Measurements from ENCODE around the gene AURKA.
A peak's percentile ranks its signal among the peaks of the same experiment; 100 is the strongest.
"Not testable (repeated sequence)": the region's sequence is repeated elsewhere in the genome, so short reads cannot be mapped to it uniquely, and the experiment has no call there.

AURKA gene

GRCh38 chr20:56358070-56358469 lies 33.9 kb downstream of the AURKA start:
- no peak for DNase-seq

GRCh38 chr20:56353356-56353755 lies 38.7 kb downstream of the AURKA start:
- DNase-seq: no peak

GRCh38 chr20:56352345-56353055 lies 39.5 kb downstream of the AURKA start:
- no peak for DNase-seq

- no peak for DNase-seq
Measured at GRCh38 chr20:56350842-56351241, 41.2 kb downstream of the AURKA start.

- no peak for DNase-seq
Measured at GRCh38 chr20:56348746-56349145, 43.3 kb downstream of the AURKA start.

GRCh38 chr20:56348305-56348693 lies 43.7 kb downstream of the AURKA start:
- DNase-seq: no peak

GRCh38 chr20:56347628-56348304 lies 44.2 kb downstream of the AURKA start:
- DNase-seq: no peak

DNA sequence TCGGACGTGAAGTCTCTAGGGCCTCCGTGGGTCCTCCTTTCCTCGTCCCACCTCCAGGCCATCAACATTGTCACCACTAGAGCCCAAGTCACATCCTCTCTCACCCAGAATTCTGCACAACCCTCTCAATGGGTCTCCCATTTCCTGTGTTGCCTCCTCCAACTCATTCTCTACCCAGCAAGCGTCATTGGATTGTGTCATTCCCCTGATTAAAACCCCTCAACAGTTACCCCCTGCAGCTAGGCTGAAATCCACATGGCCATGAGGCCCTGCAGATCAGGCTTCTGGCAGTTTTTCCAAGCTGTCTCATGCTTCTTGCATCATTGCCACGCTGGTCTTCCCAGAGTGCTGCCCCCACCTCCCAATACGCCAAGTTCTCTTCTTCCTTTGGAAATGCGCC lies 46.1 kb downstream of the AURKA start:
- DNase-seq: no peak

- peak; percentile 32 for DNase-seq
Measured at GRCh38 chr20:56343861-56344381, 48.1 kb downstream of the AURKA start.

- no peak for DNase-seq
Measured at GRCh38 chr20:56342783-56343182, 49.2 kb downstream of the AURKA start.

DNA sequence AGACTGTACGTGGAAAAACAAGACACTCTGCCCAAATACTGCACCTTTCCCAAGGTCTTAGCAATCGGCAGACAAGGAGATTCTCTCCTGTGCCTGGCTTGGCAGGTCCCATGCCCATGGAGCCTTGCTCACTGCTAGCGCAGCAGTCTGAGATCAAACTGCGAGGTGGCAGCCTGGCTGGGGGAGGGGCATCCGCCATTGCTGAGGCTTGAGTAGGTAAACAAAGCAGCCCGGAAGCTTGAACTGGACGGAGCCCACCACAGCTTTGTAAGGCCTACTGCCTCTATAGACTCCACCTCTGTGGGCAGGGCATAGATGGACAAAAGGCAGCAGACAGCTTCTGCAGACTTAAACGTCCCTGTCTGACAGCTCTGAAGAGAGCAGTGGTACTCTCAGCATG lies 55.3 kb downstream of the AURKA start:
- not testable (repeated sequence) for DNase-seq

DNA sequence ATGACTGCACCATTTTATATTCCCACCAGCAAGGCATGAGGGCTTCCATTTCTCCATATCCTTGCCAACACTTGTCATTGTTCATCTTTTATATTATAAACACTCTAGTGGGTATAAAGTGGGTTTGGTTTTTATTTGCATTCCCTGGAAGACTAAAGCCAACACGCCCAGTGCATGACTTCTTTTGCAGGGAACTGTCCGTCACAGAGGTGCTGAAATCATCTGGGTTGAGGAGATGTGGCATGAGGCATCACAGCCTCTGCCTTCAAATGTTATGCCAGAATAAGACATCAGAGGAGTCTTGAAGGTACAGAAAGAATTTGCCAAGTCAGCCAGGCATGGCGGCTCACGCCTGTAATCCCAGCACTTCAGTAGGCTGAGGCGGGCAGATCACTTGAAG lies 63.2 kb downstream of the AURKA start:
- no peak for DNase-seq

DNA sequence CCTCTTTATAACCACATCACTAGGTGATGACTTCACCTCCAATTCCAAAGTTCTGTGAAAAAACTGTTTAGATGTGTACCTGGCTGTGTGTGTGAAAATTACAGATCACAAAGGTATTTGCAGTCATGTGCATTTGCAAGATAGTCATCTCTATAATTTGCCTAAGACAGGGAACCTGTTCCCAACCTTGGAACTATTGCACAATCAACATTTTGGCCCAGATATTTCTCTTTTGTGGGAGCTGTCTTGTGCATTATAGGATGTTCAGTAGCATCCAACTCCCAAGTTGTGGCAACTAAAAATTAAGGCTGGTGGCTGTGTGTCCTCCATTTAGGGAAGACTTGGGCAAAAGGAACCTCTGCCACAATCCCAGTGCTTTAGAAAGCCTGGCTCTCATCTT lies 67.2 kb downstream of the AURKA start:
- no peak for DNase-seq

DNA sequence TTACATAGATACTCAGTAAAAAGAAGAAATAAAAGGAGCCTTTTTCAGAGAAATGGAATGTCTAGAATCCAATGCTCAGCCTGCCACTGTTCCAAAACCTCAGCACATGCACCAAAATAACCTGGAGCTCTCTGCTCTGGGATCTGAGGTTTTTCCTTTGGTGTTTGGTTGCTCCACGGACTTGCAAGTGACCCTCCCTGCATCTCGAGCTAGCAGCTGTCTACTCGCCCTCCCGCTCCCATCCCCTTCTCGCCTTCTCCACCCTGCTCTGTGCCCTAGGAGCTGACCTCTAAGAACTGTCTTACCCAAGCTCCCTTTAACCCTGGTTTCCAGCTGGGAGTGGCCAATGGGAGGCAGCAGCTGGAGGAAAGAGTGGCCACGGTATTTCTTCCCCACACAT lies 68.4 kb downstream of the AURKA start:
- DNase-seq: no peak

DNA sequence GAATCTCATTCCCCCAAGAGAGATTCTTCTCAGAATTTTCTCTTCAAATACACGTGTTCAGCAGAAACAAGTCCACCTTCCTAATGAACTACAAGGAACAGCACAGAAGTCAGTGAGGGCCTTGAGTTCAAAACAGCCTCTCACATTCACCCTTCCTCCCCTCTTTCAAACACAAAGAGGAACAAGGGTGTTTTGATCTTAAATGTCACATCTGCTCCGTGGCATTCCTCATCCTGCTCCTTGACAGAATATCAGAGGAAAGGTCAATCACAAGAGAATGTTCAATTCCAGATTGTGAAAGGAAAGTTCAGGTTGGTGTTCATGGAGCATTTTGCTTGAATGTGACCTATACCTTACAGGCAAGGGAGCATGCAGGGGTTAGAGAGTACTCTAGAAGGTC lies 68.8 kb downstream of the AURKA start:
- no peak for DNase-seq

DNA sequence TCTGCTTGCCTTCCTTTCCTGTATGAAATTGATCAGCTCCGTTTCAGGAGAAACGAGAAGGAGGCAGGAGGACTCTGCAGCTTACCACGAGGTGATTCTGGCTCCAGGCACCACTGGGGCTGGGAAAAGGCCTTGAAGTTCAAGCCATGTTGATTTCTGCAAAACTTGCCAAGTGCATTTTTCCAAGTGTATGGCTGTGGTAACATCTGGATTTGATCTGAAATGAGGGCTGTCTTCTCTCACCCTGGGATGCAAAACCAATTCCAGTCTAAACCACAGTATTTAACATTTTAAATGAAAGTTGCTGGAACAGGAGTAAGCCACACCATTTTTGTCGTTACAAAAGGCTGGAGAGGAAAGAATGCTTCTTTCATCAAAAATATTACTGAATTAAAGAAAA lies 69.3 kb downstream of the AURKA start:
- no peak for DNase-seq

Data from CD4-positive, alpha-beta T cell treated with Interleukin-12 subunit alpha and Interleukin-12 subunit beta, for 1 hour (primary cell).